Natural killer cell (primary cell): ENCODE data around the gene NME5. TPM values are rescaled to one million over a fixed set of nuclear protein-coding genes. Genes with fewer than 3 reads are reported as not detected.
"Not testable (repeated sequence)": the region's sequence is repeated elsewhere in the genome, so short reads cannot be mapped to it uniquely, and the experiment has no call there.

ENCODE experiments used
- ATAC-seq, 3 donors: fragments of 150-1000 bp in 2 of 3; fragments of 200-7000 bp in 1 of 3; cut with Tn5 transposase; 1 replicate in 1 of 3; 2 replicates in 2 of 3; pipeline ENCODE4 v1.10.0; 2021; ENCODE audit warnings: mild to moderate bottlenecking in 2 of 3, moderate library complexity in 2 of 3
- DNase-seq, 2 donors: peaks; one replicate each; pipeline versions ENCODE4 v3.0.0 to v3.0.0-alpha.2; 2013 to 2021; ENCODE audit warnings: mixed read lengths in 1 of 2
- H3K27ac ChIP-seq: one replicate; pipeline ENCODE4 v1.5.1; 2013; ENCODE audit warnings: mild to moderate bottlenecking, low read length
- H3K27me3 ChIP-seq: one replicate; pipeline ENCODE4 v1.6.1; 2013; ENCODE audit warnings: low read length; ENCODE audit not compliant: control insufficient read depth, insufficient read depth
- H3K36me3 ChIP-seq: one replicate; pipeline ENCODE4 v1.6.1; 2013; ENCODE audit warnings: low read length; ENCODE audit not compliant: control insufficient read depth, insufficient read depth
- H3K4me1 ChIP-seq: one replicate; pipeline ENCODE4 v1.6.1; 2013; ENCODE audit warnings: low read length; ENCODE audit not compliant: control insufficient read depth, insufficient read depth
- H3K4me3 ChIP-seq: one replicate; pipeline ENCODE4 v1.5.1; 2013; ENCODE audit warnings: low read length
- H3K9me3 ChIP-seq: one replicate; pipeline ENCODE4 v1.6.1; 2013; ENCODE audit warnings: low read length; ENCODE audit not compliant: control insufficient read depth, insufficient read depth
- H3K27ac Mint-ChIP-seq, 2 donors: one replicate each; pipeline ENCODE4 v1.8.0; 2022; ENCODE audit warnings: mild to moderate bottlenecking in 2 of 2, mixed read lengths in 2 of 2, moderate library complexity in 1 of 2
- H3K27me3 Mint-ChIP-seq, 2 donors: one replicate each; pipeline ENCODE4 v1.8.0; 2022; ENCODE audit warnings: low read depth in 2 of 2, mixed read lengths in 2 of 2
- H3K36me3 Mint-ChIP-seq: one replicate; pipeline ENCODE4 v1.8.0; 2022; ENCODE audit warnings: mixed read lengths
- H3K4me1 Mint-ChIP-seq, 2 donors: one replicate each; pipeline ENCODE4 v1.8.0; 2022; ENCODE audit warnings: mixed read lengths in 2 of 2
- H3K4me3 Mint-ChIP-seq: one replicate; pipeline ENCODE4 v1.8.0; 2022; ENCODE audit warnings: mild to moderate bottlenecking, moderate library complexity, mixed read lengths
- H3K9me3 Mint-ChIP-seq, 2 donors: one replicate each; pipeline ENCODE4 v1.8.0; 2022; ENCODE audit warnings: mixed read lengths in 2 of 2
- CTCF ChIP-seq: fragments of 200-600 bp; IDR thresholded peaks from one replicate; pipeline ENCODE4 v1.8.0; 2022; ENCODE audit warnings: antibody characterized with exemption
- WGBS: methylation state at CpG from one replicate; pipeline ENCODE4 v1.1.7; 2013; ENCODE audit warnings: missing lambda C conversion rate; ENCODE audit not compliant: insufficient coverage; 5-methylcytosine and 5-hydroxymethylcytosine counted together
- intact Hi-C: fragments of 100-400 bp; cut with micrococcal nuclease; formaldehyde crosslinking; loops from one replicate; pipeline ENCODE4 v1.14.2; 2022
- total RNA-seq, 4 donors: library from RNA; stranded (reverse); fragments of 120-200 nt in 1 of 4; gene quantifications; one replicate each; pipeline versions ENCODE4 v1.2.3 to v1.2.4, GENCODE V29; 2013 to 2022

NME5 gene
- total RNA-seq, 3 donors from 2014 or later (not counting 1 experiment from before 2014, with no cell fraction given): not detected

DNA sequence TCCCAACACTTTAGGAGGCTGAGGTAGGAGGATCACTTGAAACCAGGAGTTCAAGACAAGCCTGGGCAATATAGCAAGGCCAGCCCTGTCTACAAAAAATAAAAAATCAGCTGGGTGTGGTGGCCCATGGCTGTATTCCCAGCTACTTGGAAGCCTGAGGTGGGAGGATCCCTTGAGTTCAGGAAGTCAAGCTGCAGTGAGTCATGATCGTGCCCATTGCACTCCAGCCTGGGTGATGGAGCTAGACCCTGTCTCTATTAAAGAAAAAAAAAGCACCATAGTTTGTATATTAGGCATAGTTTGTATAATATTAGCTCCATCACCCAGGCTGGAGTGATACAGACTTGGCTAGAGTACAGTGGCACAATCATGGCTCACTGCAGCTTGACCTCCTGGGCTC is 9.6 kb upstream of the NME5 start:
- no peaks in the 10 kb centered on the region for H3K27me3 Mint-ChIP-seq
- Histone ChIP-seq H3K9me3 (no peaks in the 10 kb centered on the region), H3K27me3 (no peaks in the 10 kb centered on the region), H3K27ac (no peak overlapping the region), H3K4me3 (no peak overlapping the region), H3K4me1 (no peaks in the 10 kb centered on the region), H3K36me3 (no peaks in the 10 kb centered on the region)
- H3K36me3 Mint-ChIP-seq: no peaks in the 10 kb centered on the region
- WGBS: 100% methylated on average over 1 of the region's 1 CpG
- DNase-seq (no peak), ATAC-seq (no peak)
- TF ChIP-seq CTCF: no peak
- no peaks in the 10 kb centered on the region for H3K4me1 Mint-ChIP-seq
- H3K9me3 Mint-ChIP-seq: no peaks in the 10 kb centered on the region
- intact Hi-C loops: no loop called here
- no peak overlapping the region for H3K27ac Mint-ChIP-seq
- H3K4me3 Mint-ChIP-seq: no peak overlapping the region

DNA sequence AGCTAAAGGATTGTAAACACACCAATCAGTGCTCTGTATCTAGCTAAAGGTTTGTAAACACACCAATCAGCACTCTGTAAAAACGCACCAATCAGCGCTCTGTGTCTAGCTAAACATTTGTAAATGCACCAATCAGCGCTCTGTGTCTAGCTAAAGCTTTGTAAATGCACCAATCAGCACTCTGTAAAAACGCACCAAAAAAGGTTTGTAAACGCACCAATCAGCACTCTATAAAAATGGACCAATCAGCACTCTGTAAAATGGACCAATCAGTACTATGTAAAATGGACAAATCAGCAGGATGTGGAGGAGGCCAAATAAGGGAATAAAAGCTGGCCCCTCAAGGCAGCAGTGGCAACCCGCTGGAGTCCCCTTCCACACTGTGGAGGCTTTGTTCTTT is 4.3 kb upstream of the NME5 start:
- H3K36me3 Mint-ChIP-seq, intact Hi-C loops, H3K4me3 Mint-ChIP-seq, H3K9me3 ChIP-seq, H3K27ac ChIP-seq, DNase-seq, H3K4me3 ChIP-seq, H3K4me1 ChIP-seq, H3K27ac Mint-ChIP-seq, H3K9me3 Mint-ChIP-seq, H3K36me3 ChIP-seq, ATAC-seq, H3K27me3 ChIP-seq, H3K4me1 Mint-ChIP-seq: not testable (repeated sequence)
- H3K27me3 Mint-ChIP-seq: peaks cover 9 to 17% of the 10 kb centered on the region in 2 donors
- WGBS: 96% methylated on average over 6 of the region's 6 CpGs

DNA sequence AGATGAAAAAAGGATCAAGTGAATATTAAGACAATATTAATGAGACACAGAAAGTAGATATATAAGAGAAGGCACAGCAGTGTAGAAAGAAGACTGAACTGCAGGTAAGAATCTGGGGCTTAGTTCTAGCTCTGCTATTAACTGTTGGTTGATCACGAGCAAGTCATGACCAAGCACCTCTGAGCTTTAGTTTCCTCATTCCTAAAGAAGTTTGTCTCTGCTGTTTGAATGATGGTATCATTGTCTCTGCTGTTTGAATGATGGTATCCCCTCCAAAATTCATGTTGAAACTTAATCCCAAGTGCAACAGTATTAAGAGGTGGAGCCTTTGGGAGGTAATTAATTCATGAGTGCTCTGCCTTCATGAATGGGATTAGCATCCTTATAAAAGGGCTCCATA is 2.5 kb upstream of the NME5 start:
- Mint-ChIP-seq H3K27me3 (peaks cover 16 to 26% of the 10 kb centered on the region in 2 donors), H3K4me1 (no peaks in the 10 kb centered on the region), H3K4me3 (no peak overlapping the region), H3K36me3 (no peaks in the 10 kb centered on the region), H3K27ac (no peak overlapping the region), H3K9me3 (no peaks in the 10 kb centered on the region)
- Histone ChIP-seq H3K4me3 (no peak overlapping the region), H3K4me1 (no peaks in the 10 kb centered on the region), H3K27me3 (peaks cover 6% of the 10 kb centered on the region), H3K9me3 (no peaks in the 10 kb centered on the region), H3K36me3 (no peaks in the 10 kb centered on the region), H3K27ac (no peak overlapping the region)
- no peak for DNase-seq
- WGBS: 69% methylated on average over 1 of the region's 1 CpG
- no peak for TF ChIP-seq CTCF
- intact Hi-C loops: no loop called here
- ATAC-seq: no peak

- DNase-seq (no peak), ATAC-seq (no peak)
- WGBS: 95% methylated on average over 4 of the region's 4 CpGs
- no peak for TF ChIP-seq CTCF
- no peak overlapping the region for H3K4me3 Mint-ChIP-seq
- H3K36me3 Mint-ChIP-seq: no peaks in the 10 kb centered on the region
- H3K27me3 ChIP-seq: peaks cover 6% of the 10 kb centered on the region
- no peak overlapping the region for H3K27ac ChIP-seq
- H3K9me3 ChIP-seq: no peaks in the 10 kb centered on the region
- peaks cover 20 to 36% of the 10 kb centered on the region in 2 donors for H3K27me3 Mint-ChIP-seq
- intact Hi-C loops: no loop called here
- no peaks in the 10 kb centered on the region for H3K4me1 ChIP-seq
- no peak overlapping the region for H3K27ac Mint-ChIP-seq
- no peaks in the 10 kb centered on the region for H3K4me1 Mint-ChIP-seq
- no peaks in the 10 kb centered on the region for H3K9me3 Mint-ChIP-seq
- no peak overlapping the region for H3K4me3 ChIP-seq
- H3K36me3 ChIP-seq: no peaks in the 10 kb centered on the region
Observed at GRCh38 chr5:138140268-138140667, 1.0 kb upstream of the NME5 start.
